ENCODE results near the gene MARCHF9. TPM values are rescaled to one million over a fixed set of nuclear protein-coding genes. Genes with fewer than 3 reads are reported as not detected.

Gene MARCHF9
- total and polyA plus RNA-seq, 2 experiments from 2014 or later, result 0.18 to 0.97 TPM

GRCh38 chr12:57726884-57727757 is 27.8 kb upstream of the MARCHF9 start:
- H3K79me2 ChIP-seq (ENCODE audit: insufficient read depth), result no peaks in the 10 kb centered on the region
- H3F3A ChIP-seq (ENCODE audit: insufficient read depth), result no peaks in the 10 kb centered on the region; the same call in 1 of the 2 replicates
- peak overlapping the region; percentile 70; the same call in 1 of the 2 replicates for H3K27ac ChIP-seq
- H3K27me3 ChIP-seq (replicated peaks; ENCODE audit: insufficient read depth), result no peaks in the 10 kb centered on the region
- peak overlapping the region; percentile 83 for H3K4me3 ChIP-seq
- no peaks in the 10 kb centered on the region for H3K4me1 ChIP-seq (ENCODE audit: insufficient read depth)
- peak overlapping the region; percentile 94 for H3K9ac ChIP-seq
- H3K36me3 ChIP-seq (ENCODE audit: low read depth), result no peaks in the 10 kb centered on the region
- peak; percentile 69 for DNase-seq
- no peak for TF ChIP-seq EZH2phosphoT487 (IDR thresholded peaks at IDR 0.05; ENCODE audit: insufficient read depth, low read depth)
- no peak for TF ChIP-seq EZH2 (IDR thresholded peaks at IDR 0.05; ENCODE audit: insufficient read depth, poor library complexity, severe bottlenecking)
- 34 to 42% methylated on average over 59 to 76 of the region's 76 CpGs for WGBS, 2 experiments (ENCODE audit: low coverage in 1 of 2, low lambda C conversion rate in 2 of 2, missing lambda C conversion rate in 2 of 2)
- in situ Hi-C loops (cut with MboI), result no loop called here
- no peaks in the 10 kb centered on the region for H3K9me2 ChIP-seq (ENCODE audit: insufficient read depth)
- H2AFZ ChIP-seq, result peak overlapping the region; percentile 89
- no peaks in the 10 kb centered on the region for H3K9me3 ChIP-seq (ENCODE audit: low read depth)
- peak overlapping the region; percentile 87 for H3K4me2 ChIP-seq (ENCODE audit: unreplicated experiment)
- H4K20me1 ChIP-seq (ENCODE audit: insufficient read depth), result no peaks in the 10 kb centered on the region

- no peaks in the 10 kb centered on the region for H4K20me1 ChIP-seq (ENCODE audit: insufficient read depth)
- H3K36me3 ChIP-seq (ENCODE audit: low read depth), result no peaks in the 10 kb centered on the region
- 63 to 69% methylated on average over 16 to 21 of the region's 21 CpGs for WGBS, 2 experiments (ENCODE audit: low coverage in 1 of 2, low lambda C conversion rate in 2 of 2, missing lambda C conversion rate in 2 of 2)
- H3K4me2 ChIP-seq (ENCODE audit: unreplicated experiment), result no peak overlapping the region
- no peak overlapping the region for H3K9ac ChIP-seq
- DNase-seq, result no peak
- H3K9me3 ChIP-seq (ENCODE audit: low read depth), result no peaks in the 10 kb centered on the region
- no peaks in the 10 kb centered on the region for H3K79me2 ChIP-seq (ENCODE audit: insufficient read depth)
- no peak overlapping the region for H2AFZ ChIP-seq
- no peaks in the 10 kb centered on the region; the same call in 1 of the 2 replicates for H3F3A ChIP-seq (ENCODE audit: insufficient read depth)
- no peaks in the 10 kb centered on the region for H3K4me1 ChIP-seq (ENCODE audit: insufficient read depth)
- H3K27ac ChIP-seq, result no peak overlapping the region
- in situ Hi-C loops (cut with MboI), result no loop called here
- H3K9me2 ChIP-seq (ENCODE audit: insufficient read depth), result no peaks in the 10 kb centered on the region
- H3K4me3 ChIP-seq, result no peak overlapping the region
- TF ChIP-seq EZH2phosphoT487 (IDR thresholded peaks at IDR 0.05; ENCODE audit: insufficient read depth, low read depth) (no peak), EZH2 (IDR thresholded peaks at IDR 0.05; ENCODE audit: insufficient read depth, poor library complexity, severe bottlenecking) (no peak)
- H3K27me3 ChIP-seq (replicated peaks; ENCODE audit: insufficient read depth), result no peaks in the 10 kb centered on the region
Measured at GRCh38 chr12:57727758-57728395, 27.0 kb upstream of the MARCHF9 start.

- Histone ChIP-seq H3K4me3 (no peak overlapping the region), H2AFZ (no peak overlapping the region), H3K9me2 (ENCODE audit: insufficient read depth) (no peaks in the 10 kb centered on the region), H3K4me1 (ENCODE audit: insufficient read depth) (no peaks in the 10 kb centered on the region), H3K27me3 (replicated peaks; ENCODE audit: insufficient read depth) (no peaks in the 10 kb centered on the region), H3K27ac (no peak overlapping the region), H3F3A (ENCODE audit: insufficient read depth) (no peaks in the 10 kb centered on the region; the same call in 1 of the 2 replicates), H3K79me2 (ENCODE audit: insufficient read depth) (no peaks in the 10 kb centered on the region), H4K20me1 (ENCODE audit: insufficient read depth) (no peaks in the 10 kb centered on the region), H3K4me2 (ENCODE audit: unreplicated experiment) (no peak overlapping the region), H3K36me3 (ENCODE audit: low read depth) (no peaks in the 10 kb centered on the region), H3K9ac (no peak overlapping the region), H3K9me3 (ENCODE audit: low read depth) (no peaks in the 10 kb centered on the region)
- 26 to 29% methylated on average over 5 of the region's 5 CpGs for WGBS, 2 experiments (ENCODE audit: low coverage in 1 of 2, low lambda C conversion rate in 2 of 2, missing lambda C conversion rate in 2 of 2)
- no peak for DNase-seq
- no peak for TF ChIP-seq EZH2 (IDR thresholded peaks at IDR 0.05; ENCODE audit: insufficient read depth, poor library complexity, severe bottlenecking)
- no peak for TF ChIP-seq EZH2phosphoT487 (IDR thresholded peaks at IDR 0.05; ENCODE audit: insufficient read depth, low read depth)
- in situ Hi-C loops (cut with MboI), result no loop called here
Measured at GRCh38 chr12:57729321-57729844, 25.5 kb upstream of the MARCHF9 start.

GRCh38 chr12:57730336-57731067 is 24.4 kb upstream of the MARCHF9 start:
- H3K4me1 ChIP-seq (ENCODE audit: insufficient read depth), result no peaks in the 10 kb centered on the region
- in situ Hi-C loops (cut with MboI), result no loop called here
- no peaks in the 10 kb centered on the region for H3K36me3 ChIP-seq (ENCODE audit: low read depth)
- H3K79me2 ChIP-seq (ENCODE audit: insufficient read depth), result no peaks in the 10 kb centered on the region
- H3F3A ChIP-seq (ENCODE audit: insufficient read depth), result no peaks in the 10 kb centered on the region; the same call in 1 of the 2 replicates
- no peak overlapping the region for H3K4me2 ChIP-seq (ENCODE audit: unreplicated experiment)
- no peaks in the 10 kb centered on the region for H3K9me3 ChIP-seq (ENCODE audit: low read depth)
- H3K4me3 ChIP-seq, result no peak overlapping the region
- no peaks in the 10 kb centered on the region for H4K20me1 ChIP-seq (ENCODE audit: insufficient read depth)
- H3K27me3 ChIP-seq (replicated peaks; ENCODE audit: insufficient read depth), result no peaks in the 10 kb centered on the region; the same call in 1 of the 2 replicates
- TF ChIP-seq EZH2phosphoT487 (IDR thresholded peaks at IDR 0.05; ENCODE audit: insufficient read depth, low read depth), result no peak
- WGBS, 2 experiments (ENCODE audit: low coverage in 1 of 2, low lambda C conversion rate in 2 of 2, missing lambda C conversion rate in 2 of 2), result 70 to 74% methylated on average over 13 of the region's 13 CpGs
- no peak for DNase-seq
- no peak overlapping the region for H2AFZ ChIP-seq
- H3K9me2 ChIP-seq (ENCODE audit: insufficient read depth), result no peaks in the 10 kb centered on the region
- H3K9ac ChIP-seq, result no peak overlapping the region
- H3K27ac ChIP-seq, result no peak overlapping the region
